Head of caudate nucleus (tissue), 42 donors: ENCODE data around the gene CRTC1.
A peak's percentile ranks its signal among the peaks of the same experiment; 100 is the strongest.

Experiments
- DNase-seq, 42 donors: peaks; one replicate each; pipeline versions ENCODE4 v3.0.0 to v3.0.0-alpha.2; 2020 to 2021; ENCODE audit warnings: mixed read lengths in 7 of 42
- intact Hi-C: fragments of 100-400 bp; cut with DNase I; formaldehyde crosslinking; loops from one replicate; pipeline ENCODE4 v1.15.0; 2022

The CRTC1 gene

GRCh38 chr19:18783958-18784785 lies 100.7 kb downstream of the CRTC1 start:
- intact Hi-C loops = no loop called here

DNA sequence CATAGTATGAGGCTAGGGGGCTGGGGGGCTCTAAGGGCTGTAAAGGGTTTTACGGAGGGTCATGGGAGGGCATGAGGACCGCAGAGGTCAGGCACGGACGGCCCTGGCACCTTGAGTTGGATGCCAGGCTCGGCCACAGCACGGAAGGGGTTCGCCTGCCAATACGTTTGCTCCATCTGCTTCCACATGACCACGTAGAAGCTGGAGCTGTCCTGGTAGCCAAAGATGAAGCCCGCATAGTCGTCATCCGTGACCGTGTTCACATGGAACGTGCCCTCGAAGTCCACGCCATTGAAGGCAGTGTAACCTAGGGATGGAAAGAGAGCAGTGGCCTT lies 101.3 kb downstream of the CRTC1 start:
- no peak for DNase-seq
- intact Hi-C loops = no loop called here

More at GRCh38 chr19:18783958-18784785, 100.7 kb downstream of the CRTC1 start:
- DNase-seq = no peak

DNA sequence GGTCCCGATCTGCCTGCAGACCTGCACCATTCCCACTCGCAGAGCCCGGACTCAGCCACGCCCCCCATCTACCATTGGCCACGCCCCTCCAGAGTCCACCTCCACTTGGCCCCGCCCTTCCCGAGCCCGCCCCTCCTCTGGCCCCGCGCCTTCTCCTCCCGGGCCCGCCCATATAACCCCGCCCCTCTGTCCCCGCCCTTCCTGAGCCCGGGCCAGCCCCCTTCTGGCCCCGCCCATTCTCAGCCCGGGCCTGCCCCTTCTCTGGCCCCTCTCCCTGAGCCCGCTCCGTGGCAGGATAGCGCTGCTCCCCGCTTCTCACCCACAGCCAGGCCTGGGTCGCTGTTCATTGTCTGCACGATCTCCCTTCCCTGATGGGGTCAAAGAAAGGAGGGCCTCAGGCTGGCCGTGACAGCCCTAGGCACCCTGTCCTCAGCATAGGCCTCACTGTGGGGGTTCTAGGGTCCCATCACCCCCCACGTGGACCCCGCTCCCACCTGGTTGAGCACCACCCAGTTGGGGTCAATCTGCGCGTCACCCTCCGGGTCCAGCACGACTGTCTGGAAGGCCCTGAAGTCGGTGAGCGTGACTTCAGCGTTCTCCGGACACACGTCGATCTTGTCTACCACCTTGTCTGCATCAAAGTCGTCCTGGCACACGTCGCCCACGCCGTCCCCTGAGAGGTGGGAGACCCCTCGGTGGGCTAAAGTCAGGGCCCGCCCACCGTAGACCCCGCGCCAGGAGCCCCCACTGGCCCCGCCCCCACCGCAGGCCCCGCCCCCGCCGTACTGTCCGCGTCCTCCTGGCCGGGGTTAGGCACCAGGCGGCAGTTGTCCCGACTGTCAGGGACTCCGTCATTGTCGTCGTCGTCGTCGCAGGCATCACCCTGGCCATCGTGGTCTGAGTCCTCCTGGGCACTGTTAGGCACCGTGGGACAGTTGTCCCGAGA lies 102.0 kb downstream of the CRTC1 start:
- intact Hi-C loops = no loop called here

DNA sequence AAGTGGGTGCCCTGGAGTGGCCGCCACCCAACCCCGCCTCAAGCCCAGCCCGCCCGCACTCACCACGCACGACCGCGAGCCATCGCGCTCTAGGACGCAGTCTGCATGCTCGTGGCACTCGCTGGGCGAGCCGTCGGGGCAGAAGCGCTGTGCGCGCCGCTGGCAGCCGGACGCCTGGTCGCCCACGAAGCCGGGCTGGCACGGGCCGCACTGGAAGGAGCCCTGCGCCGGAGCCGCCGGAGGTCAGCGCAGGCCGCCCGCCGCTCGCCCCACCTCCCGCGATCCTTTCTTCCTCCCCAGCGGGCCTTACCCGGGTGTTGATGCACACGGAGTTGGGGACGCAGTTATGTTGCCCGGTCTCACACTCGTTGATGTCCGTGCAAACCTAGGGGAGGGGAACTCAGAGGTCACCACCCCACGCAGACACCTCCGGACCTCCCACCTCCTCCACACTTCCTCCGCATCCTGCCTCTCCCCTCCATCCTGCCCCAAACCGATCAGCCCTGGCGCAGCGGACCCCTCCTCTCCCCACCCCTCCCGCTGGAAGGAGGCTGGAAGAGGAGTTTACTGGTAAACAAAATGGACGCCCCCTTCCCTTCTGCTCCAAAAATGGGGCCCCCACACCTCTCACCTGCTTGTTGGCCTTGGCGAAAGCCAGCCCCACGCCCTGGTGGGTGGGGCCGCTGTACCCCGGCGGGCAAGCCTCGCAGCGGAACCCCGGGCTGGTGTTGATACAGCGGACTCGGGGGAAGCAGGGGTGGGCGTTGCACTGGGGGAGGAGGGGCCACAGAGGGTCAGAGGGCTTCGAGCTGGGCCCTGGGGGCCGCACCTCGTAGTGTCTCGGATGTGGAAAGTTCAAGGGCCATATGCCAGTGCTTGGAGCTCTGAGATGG lies 105.3 kb downstream of the CRTC1 start:
- no peak for DNase-seq

More for the DNA sequence above, 102.0 kb downstream of the CRTC1 start:
- DNase-seq = peak in 38 of 42 donors; percentile 12 to 78 (median 54)

GRCh38 chr19:18789422-18789869 lies 106.0 kb downstream of the CRTC1 start:
- no peak for DNase-seq
- intact Hi-C loops = no loop called here

More for the DNA sequence above, 105.3 kb downstream of the CRTC1 start:
- intact Hi-C loops = no loop called here

DNA sequence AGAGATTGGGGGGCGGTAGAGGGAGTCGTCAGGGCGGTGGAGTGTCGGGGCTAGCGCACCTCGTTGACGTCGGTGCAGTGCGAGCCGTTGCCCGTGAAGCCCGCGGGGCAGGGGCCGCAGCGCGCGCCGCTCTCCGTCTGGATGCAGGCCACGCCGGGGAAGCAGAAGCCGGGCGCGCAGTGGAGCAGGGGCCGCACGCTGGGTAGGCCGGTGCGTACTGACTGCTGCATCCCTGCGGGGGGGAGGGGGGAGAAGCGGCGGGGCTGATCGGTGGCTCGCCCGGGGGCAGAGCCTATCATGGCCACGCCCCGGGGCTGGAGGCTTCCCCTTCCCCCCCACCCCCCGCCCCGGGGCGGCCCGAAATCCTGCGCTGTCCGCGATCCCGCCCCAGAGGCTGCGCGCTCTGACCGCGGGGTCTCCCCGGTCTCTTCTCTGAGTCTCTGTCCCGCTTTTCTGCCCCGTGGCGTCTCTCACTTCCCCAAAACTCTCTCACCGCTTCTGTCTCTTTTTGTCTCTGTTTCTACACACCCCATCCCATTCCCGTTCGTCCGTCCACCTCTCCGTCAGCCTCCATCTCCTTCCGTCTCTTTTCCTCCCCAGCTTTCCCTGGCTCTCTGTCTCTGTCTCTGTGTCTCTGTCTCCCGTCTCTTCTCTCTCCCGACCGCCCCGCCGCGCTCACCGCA lies 106.5 kb downstream of the CRTC1 start:
- intact Hi-C loops = no loop called here

DNA sequence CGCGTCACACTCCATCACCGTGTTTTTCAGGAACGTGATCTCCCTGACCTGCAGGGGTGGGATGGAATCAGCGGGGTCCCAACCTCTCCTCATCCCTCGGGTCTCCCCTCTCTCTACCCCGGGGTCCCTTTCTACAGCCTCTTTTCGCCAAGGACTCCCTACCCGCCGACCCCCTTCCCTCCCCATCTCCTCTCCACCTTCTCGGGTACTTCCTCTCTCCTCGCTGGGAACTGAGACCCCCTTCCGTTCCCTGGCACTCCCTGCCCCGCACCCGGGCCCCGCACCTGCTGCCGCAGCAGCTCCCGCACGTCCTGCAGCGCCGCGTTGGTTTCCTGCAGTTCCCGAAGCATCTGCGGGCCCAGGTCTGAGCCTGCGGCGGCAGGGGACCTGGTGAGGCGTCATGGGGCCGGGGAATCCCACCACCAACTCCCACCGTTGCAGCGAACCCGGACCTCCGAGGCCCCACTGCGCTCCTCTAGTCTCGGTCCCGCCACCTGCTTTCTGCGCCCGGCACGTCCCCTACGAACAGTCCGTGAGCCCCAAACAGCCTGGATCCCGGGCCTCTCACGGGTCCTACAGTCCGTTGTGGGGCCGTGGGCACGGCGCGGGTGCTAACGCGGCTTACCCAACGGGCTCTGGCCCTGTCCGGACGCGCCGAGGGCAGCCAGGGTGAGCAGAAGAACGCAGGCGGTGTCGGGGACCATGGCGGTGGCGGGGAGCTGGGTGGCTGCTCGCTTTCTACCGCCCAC lies 107.3 kb downstream of the CRTC1 start, which contains the start of gene COMP:
COMP (minus strand) TSS at position 740 of the 749 bp plus-strand sequence; CDS start at position 704, 36 bp downstream.
- DNase-seq = no peak
- intact Hi-C loops = no loop called here

More for the DNA sequence above, 106.5 kb downstream of the CRTC1 start:
- DNase-seq = no peak

DNA sequence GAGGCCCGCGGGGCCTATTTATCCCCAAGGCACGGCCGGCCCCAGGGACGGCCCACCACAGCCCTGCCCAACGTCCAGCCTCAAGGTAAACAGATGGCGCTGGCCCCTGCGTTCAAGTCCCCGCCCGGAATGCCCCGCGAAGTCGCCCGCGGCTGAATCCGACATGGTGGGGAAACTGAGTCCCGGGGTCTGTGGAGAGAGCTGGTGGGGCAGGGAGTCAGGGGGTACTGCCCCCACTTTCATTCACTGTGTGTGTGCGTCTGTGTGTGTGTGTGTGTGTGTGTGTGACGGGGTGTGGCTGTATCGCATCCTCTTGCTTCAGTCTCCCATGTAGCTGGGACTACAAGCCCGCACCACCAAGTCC lies 107.8 kb downstream of the CRTC1 start:
- intact Hi-C loops = no loop called here
- no peak for DNase-seq

- no peak for DNase-seq
- intact Hi-C loops = no loop called here
These were observed 109.2 kb downstream of the CRTC1 start for GRCh38 chr19:18792661-18793060.

- intact Hi-C loops = no loop called here
- no peak for DNase-seq
These were observed 109.9 kb downstream of the CRTC1 start for GRCh38 chr19:18793144-18794028.

- DNase-seq = no peak
- intact Hi-C loops = no loop called here
These were observed 110.5 kb downstream of the CRTC1 start for GRCh38 chr19:18794029-18794313.

DNA sequence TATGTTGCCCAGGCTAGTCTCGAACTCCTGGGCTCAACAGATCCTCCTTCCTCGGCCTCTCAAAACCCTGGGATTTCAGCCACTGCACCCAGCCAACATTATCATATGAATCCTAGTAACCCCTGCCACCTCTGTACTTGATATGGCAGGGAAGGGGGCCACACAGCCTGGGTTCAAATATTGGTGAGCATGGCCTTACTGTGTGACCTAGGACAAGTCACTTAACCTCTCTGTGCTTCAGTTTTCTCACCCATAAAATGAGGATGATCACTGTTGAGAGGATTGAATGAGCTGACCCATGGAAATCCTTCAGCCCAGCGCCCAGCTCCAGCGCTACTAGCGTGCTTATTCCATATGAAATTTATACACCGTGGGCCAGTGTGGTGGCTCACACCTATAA lies 111.2 kb downstream of the CRTC1 start:
- no peak for DNase-seq
- intact Hi-C loops = no loop called here

GRCh38 chr19:18795540-18795939 lies 112.1 kb downstream of the CRTC1 start:
- intact Hi-C loops = no loop called here
- peak in 30 of 42 donors; percentile 13 to 65 (median 36) for DNase-seq

DNA sequence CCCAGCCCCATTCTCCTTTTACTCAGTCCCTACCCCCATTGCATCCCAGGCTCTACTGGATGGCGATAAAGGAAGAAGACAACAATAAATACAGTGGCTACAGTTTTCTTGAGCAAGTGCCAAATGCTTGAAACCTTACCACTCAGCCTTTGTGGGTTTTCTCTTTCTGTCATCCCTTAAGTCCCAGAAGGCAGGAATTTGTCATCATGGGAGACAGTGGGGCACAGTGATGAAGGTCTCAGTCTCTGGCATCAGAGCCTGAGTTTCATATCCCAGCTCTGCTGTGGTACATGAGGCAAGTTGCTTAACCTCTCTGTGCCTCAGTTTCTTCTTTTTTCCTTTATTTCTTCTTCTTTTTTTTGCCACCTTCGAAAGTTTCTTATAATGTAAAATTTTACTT lies 112.8 kb downstream of the CRTC1 start:
- intact Hi-C loops = no loop called here
- DNase-seq = no peak

- intact Hi-C loops = no loop called here
- no peak for DNase-seq
These were observed 115.2 kb downstream of the CRTC1 start for GRCh38 chr19:18798384-18799352.
